ENCODE results near the gene NPAS2.

NPAS2 gene

GRCh38 chr2:100856732-100857131 is 36.8 kb downstream of the NPAS2 start:
- no peak for DNase-seq

GRCh38 chr2:100857341-100857740 is 37.4 kb downstream of the NPAS2 start:
- no peak for DNase-seq

GRCh38 chr2:100857915-100858314 is 38.0 kb downstream of the NPAS2 start:
- no peak for DNase-seq

- no peak for DNase-seq
Measured at GRCh38 chr2:100859902-100860301, 40.0 kb downstream of the NPAS2 start.

GRCh38 chr2:100861340-100861739 is 41.4 kb downstream of the NPAS2 start:
- DNase-seq = no peak

GRCh38 chr2:100862081-100862480 is 42.1 kb downstream of the NPAS2 start:
- DNase-seq = no peak

GRCh38 chr2:100865816-100866460 is 46.0 kb downstream of the NPAS2 start:
- no peak for DNase-seq

GRCh38 chr2:100868083-100868482 is 48.1 kb downstream of the NPAS2 start:
- no peak for DNase-seq

GRCh38 chr2:100869120-100869519 is 49.2 kb downstream of the NPAS2 start:
- no peak for DNase-seq

- DNase-seq = no peak
Measured at GRCh38 chr2:100870652-100871531, 51.0 kb downstream of the NPAS2 start.

GRCh38 chr2:100875516-100876230 is 55.7 kb downstream of the NPAS2 start:
- DNase-seq = no peak

- no peak for DNase-seq
Measured at GRCh38 chr2:100876231-100876860, 56.4 kb downstream of the NPAS2 start.

- DNase-seq = no peak
Measured at GRCh38 chr2:100877555-100877954, 57.6 kb downstream of the NPAS2 start.

GRCh38 chr2:100878000-100878791 is 58.3 kb downstream of the NPAS2 start:
- DNase-seq = no peak

GRCh38 chr2:100879296-100879695 is 59.4 kb downstream of the NPAS2 start:
- DNase-seq = no peak

GRCh38 chr2:100880036-100880435 is 60.1 kb downstream of the NPAS2 start:
- DNase-seq = no peak

GRCh38 chr2:100880730-100881129 is 60.8 kb downstream of the NPAS2 start:
- DNase-seq = no peak

GRCh38 chr2:100882645-100883613 is 63.0 kb downstream of the NPAS2 start:
- no peak for DNase-seq

- DNase-seq = no peak
Measured at GRCh38 chr2:100884145-100884621, 64.2 kb downstream of the NPAS2 start.

- DNase-seq = no peak
Measured at GRCh38 chr2:100886085-100886484, 66.1 kb downstream of the NPAS2 start.

- DNase-seq = no peak
Measured at GRCh38 chr2:100887039-100887578, 67.2 kb downstream of the NPAS2 start.

All from activated CD8-positive, alpha-beta memory T cell treated with anti-CD3 and anti-CD28 coated beads, Interleukin-2, amount 50 U/mL, for 4 hours (primary cell).